Urinary bladder (tissue), 4 donors: ENCODE results near the gene HHIPL1. TPM values are rescaled to one million over a fixed set of nuclear protein-coding genes. Genes with fewer than 3 reads are reported as not detected.

ENCODE experiments used
- DNase-seq: peaks from one replicate; pipeline ENCODE4 v3.0.0-alpha.2; 2015; ENCODE audit errors: extremely low spot score
- H3K27ac ChIP-seq: one replicate; pipeline ENCODE4 v1.5.1; 2013; ENCODE audit warnings: low read depth, mild to moderate bottlenecking, moderate library complexity
- H3K36me3 ChIP-seq: one replicate; pipeline ENCODE4 v1.6.1; 2013; ENCODE audit warnings: mild to moderate bottlenecking, moderate library complexity; ENCODE audit not compliant: insufficient read depth
- H3K4me1 ChIP-seq: one replicate; pipeline ENCODE4 v1.6.1; 2013; ENCODE audit warnings: mild to moderate bottlenecking, moderate library complexity; ENCODE audit not compliant: insufficient read depth
- H3K4me3 ChIP-seq: one replicate; pipeline ENCODE4 v1.5.1; 2013; ENCODE audit warnings: low read depth, low read length
- WGBS: extraction: QIAGEN DNeasy Blood & Tissue Kit; methylation state at CpG from one replicate; pipeline ENCODE4 v1.1.7; 2013; 5-methylcytosine and 5-hydroxymethylcytosine counted together
- polyA plus RNA-seq: library from polyadenylated mRNA; stranded (reverse); fragments of 200-250 nt; gene quantifications from one replicate; pipeline ENCODE4 v1.2.3, GENCODE V29; 2013
- total RNA-seq: library from RNA; depleted of rRNA; stranded (reverse); fragments of >200 nt; gene quantifications from one replicate; pipeline ENCODE4 v1.2.3, GENCODE V29; 2014
- donor health status: healthy with polysubstance abuse.
- donor health status: healthy.

The HHIPL1 gene
- total and polyA plus RNA-seq, 2 donors = 2.1 to 3.8 TPM

DNA sequence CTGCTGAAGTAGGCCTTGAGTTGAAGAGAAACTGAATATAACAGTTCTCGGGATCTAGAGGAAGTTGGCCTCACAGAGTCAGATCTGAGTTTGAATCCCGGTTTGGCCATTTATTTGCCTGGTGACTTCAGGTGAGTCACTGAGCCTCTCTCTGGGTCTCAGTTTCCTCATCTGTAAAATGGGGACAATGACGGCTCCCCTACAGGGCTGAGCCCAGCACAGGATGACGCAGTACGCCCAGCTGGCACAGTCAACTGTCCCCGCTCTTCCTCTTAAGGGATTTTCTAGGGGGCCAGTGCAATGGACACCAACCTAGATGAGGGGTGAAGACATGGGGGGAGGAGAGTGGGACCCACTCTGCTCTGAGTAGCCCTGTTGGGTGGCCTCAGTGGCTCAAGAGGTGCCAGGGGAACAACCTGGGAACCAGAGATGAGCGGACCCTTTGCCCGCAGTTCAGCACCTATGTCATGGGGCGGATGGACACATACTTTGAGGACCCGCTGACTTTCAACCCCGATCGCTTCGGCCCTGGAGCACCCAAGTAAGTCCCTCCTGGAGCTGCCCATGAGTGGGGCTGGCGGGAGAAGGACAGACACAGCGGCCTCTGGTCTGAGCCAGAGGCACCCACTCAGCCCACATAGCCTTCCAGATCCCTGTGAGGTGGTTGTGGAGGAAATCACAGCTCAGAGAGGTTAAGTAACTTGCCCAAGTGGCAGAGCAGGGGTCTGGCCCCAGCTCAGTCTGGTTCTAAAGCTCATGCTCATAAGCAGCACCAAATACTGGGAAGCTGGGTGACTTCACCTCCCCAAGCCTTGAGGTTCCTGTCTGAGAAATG is 80.2 kb downstream of the HHIPL1 start:
- 97% methylated on average over 15 of the region's 15 CpGs for WGBS
- H3K4me3 ChIP-seq = no peak overlapping the region
- H3K36me3 ChIP-seq = no peaks in the 10 kb centered on the region
- H3K27ac ChIP-seq = no peak overlapping the region
- H3K4me1 ChIP-seq = no peaks in the 10 kb centered on the region
- DNase-seq = no peak

DNA sequence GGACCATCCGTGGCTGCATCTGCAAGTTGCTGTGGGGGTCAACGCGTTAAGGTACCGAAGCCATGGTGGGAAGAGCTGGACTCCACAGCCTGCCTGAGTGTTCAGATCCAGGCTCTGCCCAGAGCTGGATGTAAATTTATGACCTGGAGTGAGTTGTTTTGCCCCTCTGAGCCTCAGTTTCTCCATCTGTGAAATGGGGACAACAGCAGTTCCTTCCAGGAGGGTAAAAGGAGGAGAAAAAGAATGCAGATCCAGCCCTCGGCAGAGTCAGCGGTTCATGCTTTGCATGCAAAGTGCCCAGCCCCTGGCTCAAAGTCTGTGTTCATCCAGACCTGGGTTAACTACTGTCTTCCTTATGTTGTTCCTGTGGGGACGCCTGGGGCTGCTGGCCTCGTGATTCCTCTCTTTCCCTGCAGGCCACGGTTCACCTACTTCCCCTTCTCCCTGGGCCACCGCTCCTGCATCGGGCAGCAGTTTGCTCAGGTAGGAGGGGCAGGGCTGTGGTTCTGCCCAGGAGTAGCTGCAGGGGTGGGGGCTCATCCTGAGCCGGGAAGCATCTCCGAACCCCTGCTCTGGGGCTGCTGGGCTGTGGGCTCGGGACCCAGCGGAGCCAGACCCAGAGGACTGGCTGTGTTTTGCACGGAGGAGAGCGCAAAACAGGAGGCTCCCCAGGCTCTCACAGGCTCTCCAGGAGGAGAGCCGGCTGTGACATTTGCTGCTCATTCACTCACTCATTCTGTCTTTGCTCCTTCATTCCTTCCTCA is 81.0 kb downstream of the HHIPL1 start:
- 67% methylated on average over 18 of the region's 18 CpGs for WGBS

DNA sequence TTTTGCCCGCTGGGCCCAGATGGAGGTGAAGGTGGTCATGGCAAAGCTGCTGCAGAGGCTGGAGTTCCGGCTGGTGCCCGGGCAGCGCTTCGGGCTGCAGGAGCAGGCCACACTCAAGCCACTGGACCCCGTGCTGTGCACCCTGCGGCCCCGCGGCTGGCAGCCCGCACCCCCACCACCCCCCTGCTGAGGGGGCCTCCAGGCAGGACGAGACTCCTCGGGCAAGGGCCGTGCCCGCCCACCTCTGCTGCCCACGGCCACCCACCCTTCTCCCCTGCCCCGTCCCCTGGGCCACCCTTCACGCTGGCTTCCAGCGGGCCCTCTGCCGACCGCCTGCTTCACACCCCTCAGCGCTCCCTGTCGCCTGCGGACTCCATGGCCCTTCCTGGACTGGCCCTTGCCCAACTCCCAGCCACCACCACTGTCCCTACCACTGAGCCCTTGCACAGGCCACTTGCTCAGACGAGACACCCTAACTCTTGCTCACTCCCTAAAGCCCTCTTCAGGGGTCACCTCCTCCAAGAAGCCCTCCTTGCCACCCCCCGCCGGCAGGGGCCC is 81.7 kb downstream of the HHIPL1 start:
- no peaks in the 10 kb centered on the region for H3K36me3 ChIP-seq
- H3K27ac ChIP-seq = no peak overlapping the region
- no peaks in the 10 kb centered on the region for H3K4me1 ChIP-seq
- H3K4me3 ChIP-seq = no peak overlapping the region
- whole genome bisulfite sequencing = 76% methylated on average over 26 of the region's 26 CpGs
- DNase-seq = no peak

More for the DNA sequence above, 81.0 kb downstream of the HHIPL1 start:
- H3K4me1 ChIP-seq = no peaks in the 10 kb centered on the region
- H3K36me3 ChIP-seq = no peaks in the 10 kb centered on the region
- DNase-seq = no peak
- no peak overlapping the region for H3K4me3 ChIP-seq
- H3K27ac ChIP-seq = no peak overlapping the region

DNA sequence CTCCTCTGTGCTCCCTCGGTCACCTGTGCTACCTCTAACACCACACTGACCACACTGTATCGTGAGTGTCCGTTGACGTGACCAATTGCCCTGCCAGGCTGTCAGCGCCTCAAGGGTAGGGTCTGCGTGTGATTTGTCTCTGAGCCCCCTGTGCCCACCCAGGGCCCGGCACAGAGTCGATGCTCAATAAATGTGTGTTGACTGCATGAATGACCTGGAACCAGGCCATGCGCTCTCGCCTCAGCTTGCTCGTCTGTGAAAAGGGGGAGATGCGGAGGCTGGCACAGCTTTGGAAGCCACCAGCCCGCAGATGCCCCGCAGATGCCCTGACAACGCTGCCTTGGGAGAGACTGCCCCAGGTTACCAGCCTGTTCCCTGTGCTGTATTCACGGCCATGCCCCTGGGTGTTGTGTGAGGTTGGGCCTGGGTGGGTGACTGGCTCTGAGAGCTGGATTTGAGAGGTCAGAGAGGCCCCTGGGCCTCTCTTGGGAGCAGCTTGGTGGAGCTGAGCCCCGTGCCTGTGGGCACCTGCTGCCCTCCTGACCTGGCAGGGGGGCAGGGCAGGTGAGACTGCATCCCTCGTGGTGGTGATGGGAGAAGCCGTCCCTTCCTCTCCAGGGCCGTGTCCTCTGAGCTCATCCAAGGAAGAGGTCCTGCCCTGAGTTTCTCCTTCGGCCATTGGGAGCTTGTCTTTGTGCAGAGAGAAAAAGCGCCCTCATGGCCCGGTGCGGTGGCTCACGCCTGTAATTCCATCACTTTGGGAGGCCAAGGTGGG is 82.4 kb downstream of the HHIPL1 start:
- Histone ChIP-seq H3K36me3 (no peaks in the 10 kb centered on the region), H3K4me1 (no peaks in the 10 kb centered on the region), H3K27ac (no peak overlapping the region), H3K4me3 (no peak overlapping the region)
- no peak for DNase-seq
- 93% methylated on average over 25 of the region's 25 CpGs for WGBS

DNA sequence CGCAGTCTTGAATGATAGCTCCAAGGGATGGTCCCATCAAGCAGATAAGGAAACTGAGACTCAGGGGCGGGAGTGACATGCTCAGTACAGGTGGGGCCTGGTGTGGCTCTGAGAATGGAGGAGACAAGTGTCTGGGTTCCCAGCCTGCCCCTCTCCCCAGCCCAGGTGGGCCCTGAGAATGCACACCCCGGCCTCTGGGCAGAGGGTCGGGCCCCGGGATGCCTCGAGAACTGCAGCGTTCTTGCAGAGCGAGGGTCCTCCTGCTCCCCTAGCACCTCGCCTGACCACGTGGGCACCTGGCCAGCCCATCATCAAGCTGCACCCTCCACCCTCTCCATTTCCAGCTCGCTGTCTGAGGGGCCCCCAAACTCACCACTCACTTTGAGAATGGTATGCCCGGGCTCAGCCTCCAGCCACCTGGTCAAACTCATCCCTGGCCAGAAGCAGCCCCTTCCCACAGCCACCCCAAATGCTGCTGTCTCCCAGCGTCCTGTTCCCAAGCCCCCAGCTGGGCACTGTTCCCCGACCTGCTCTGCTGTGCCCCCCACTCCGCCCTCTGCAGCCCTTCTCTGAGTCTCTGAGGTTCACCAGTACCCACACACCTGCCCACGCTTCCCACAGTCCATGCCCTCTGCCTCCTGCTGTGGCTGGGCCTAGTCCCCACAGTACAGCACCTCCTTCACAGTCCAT is 83.4 kb downstream of the HHIPL1 start:
- Histone ChIP-seq H3K4me3 (no peak overlapping the region), H3K36me3 (no peaks in the 10 kb centered on the region), H3K4me1 (no peaks in the 10 kb centered on the region), H3K27ac (no peak overlapping the region)
- 89% methylated on average over 16 of the region's 16 CpGs for WGBS
- no peak for DNase-seq

DNA sequence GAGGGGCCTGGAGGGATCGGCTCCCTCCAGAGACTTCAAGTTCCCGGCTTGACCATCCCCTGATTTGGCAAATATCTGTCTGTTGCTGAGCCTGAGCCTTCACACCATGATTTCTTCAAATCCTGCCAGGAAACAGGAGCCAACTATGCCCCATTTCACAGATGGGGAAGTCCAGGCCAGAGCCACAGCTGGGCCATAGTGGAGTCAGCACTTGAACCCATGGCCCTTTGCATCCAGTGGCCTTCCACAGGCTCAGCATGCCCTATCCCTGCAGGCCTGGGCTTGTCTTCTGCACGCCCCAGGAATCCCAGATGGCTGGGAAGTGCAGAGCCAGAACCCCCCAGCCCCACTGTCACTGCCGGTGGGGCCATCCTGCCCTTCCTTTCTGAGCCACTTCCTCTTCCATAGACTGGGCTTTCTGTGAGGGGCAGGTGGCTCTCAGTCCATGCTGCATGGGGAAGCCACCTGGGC is 84.1 kb downstream of the HHIPL1 start:
- WGBS = 76% methylated on average over 4 of the region's 4 CpGs
- no peak for DNase-seq
- Histone ChIP-seq H3K36me3 (no peaks in the 10 kb centered on the region), H3K4me1 (no peaks in the 10 kb centered on the region), H3K27ac (no peak overlapping the region), H3K4me3 (no peak overlapping the region)

Other genes starting within 250 kb of the HHIPL1 start
- 72.1 TPM for gene SETD3, start 164.3 kb upstream of the HHIPL1 start, total RNA-seq
- gene SETD3, start 164.3 kb upstream of the HHIPL1 start, polyA plus RNA-seq = 68.6 TPM
- 74.9 TPM for gene CCNK, start 163.7 kb upstream of the HHIPL1 start, total RNA-seq
- 18.6 TPM for gene CCNK, start 163.7 kb upstream of the HHIPL1 start, polyA plus RNA-seq
- gene CCDC85C, start 40.9 kb upstream of the HHIPL1 start, total RNA-seq = 5.8 TPM
- 36.0 TPM for gene CCDC85C, start 40.9 kb upstream of the HHIPL1 start, polyA plus RNA-seq
- 2.7 TPM for gene CYP46A1, start 39.2 kb downstream of the HHIPL1 start, total RNA-seq
- 0.91 TPM for gene CYP46A1, start 39.2 kb downstream of the HHIPL1 start, polyA plus RNA-seq
- 77.1 TPM for gene EML1, start 148.3 kb downstream of the HHIPL1 start, total RNA-seq
- gene EML1, start 148.3 kb downstream of the HHIPL1 start, polyA plus RNA-seq = 45.2 TPM